Activated CD4-positive, alpha-beta memory T cell treated with anti-CD3 and anti-CD28 coated beads for 36 hours (primary cell): ENCODE measurements around the gene DDIT4. TPM values are rescaled to one million over a fixed set of nuclear protein-coding genes. Genes with fewer than 3 reads are reported as not detected.
"Not testable (repeated sequence)": the region's sequence is repeated elsewhere in the genome, so short reads cannot be mapped to it uniquely, and the experiment has no call there.

Source experiments
- CTCF ChIA-PET: fragments of 350-600 bp; sonication (Branson Sonifier 250); formaldehyde crosslinking; loops from one replicate; lab custom pipeline; 2021; ENCODE audit warnings: antibody characterized with exemption, inconsistent platforms; lab: Charles Lee
- POLR2A ChIA-PET: fragments of 350-600 bp; sonication (Branson Sonifier 250); formaldehyde crosslinking; loops from one replicate; lab custom pipeline; 2021; ENCODE audit warnings: antibody characterized with exemption; lab: Charles Lee
- DNase-seq: peaks from one replicate; pipeline ENCODE4 v3.0.0-alpha.2; 2020
- H3K27ac Mint-ChIP-seq: one replicate; pipeline ENCODE4 v1.8.0; 2021; ENCODE audit warnings: mixed read lengths
- H3K27me3 Mint-ChIP-seq: one replicate; pipeline ENCODE4 v1.8.0; 2021; ENCODE audit warnings: mixed read lengths
- H3K36me3 Mint-ChIP-seq: one replicate; pipeline ENCODE4 v1.8.0; 2021; ENCODE audit warnings: mixed read lengths
- H3K4me1 Mint-ChIP-seq: one replicate; pipeline ENCODE4 v1.8.0; 2021; ENCODE audit warnings: low read depth, mixed read lengths
- H3K4me3 Mint-ChIP-seq: one replicate; pipeline ENCODE4 v1.8.0; 2021; ENCODE audit warnings: mild to moderate bottlenecking, mixed read lengths
- H3K9me3 Mint-ChIP-seq: one replicate; pipeline ENCODE4 v1.8.0; 2021; ENCODE audit warnings: mixed read lengths
- intact Hi-C: fragments of 100-400 bp; cut with micrococcal nuclease; formaldehyde crosslinking; loops from one replicate; pipeline ENCODE4 v1.15.1; 2023
- total RNA-seq, 2 experiments: library from RNA; stranded (reverse); gene quantifications; one replicate each; pipeline ENCODE4 v1.2.3, GENCODE V29; 2021

The DDIT4 gene
- total RNA-seq, 2 experiments from 2014 or later, result 637 TPM

DNA sequence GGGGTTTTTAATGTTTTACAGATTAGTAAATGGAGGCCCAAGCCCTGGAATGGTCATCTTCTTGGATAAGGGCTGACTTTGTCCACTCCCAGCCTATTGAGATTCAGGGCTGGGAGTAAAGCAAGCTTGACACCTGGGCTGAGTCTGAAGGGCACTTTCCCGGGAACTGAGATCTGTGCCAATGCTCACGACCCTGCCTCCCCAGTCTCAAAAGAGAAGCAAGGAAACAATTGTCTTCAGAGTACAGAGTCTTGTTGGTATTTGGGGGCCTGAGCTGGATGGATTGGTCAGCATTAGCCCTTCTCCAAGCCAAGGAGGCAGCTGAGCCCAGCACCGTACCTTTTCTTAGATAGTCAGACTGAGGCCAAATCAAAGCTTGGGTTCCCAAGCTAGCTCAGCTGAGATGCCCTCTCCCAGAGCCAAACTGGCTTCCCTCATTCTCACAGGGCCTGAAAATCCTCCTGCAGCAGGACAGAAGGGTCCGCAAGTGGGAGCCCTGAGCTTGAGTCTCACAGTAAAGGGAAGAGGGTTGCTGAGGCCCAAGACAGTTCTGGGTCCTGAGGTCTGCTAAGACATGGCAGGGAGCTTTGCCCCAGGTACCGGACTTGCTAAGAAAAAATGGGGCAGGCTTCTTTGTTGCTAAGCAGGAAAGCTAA lies 3.7 kb downstream of the DDIT4 start:
- Mint-ChIP-seq H3K36me3 (peaks cover 36% of the 10 kb centered on the region), H3K27ac (peak overlapping the region; percentile 97), H3K4me3 (peak overlapping the region; percentile 3), H3K9me3 (no peaks in the 10 kb centered on the region), H3K27me3 (peaks cover 5% of the 10 kb centered on the region), H3K4me1 (peaks cover 30% of the 10 kb centered on the region)
- ChIA-PET POLR2A (interaction anchor here (1.0 to 10.7 kb wide), 7 partner anchors 16 to 190 kb away, joined by 3 to 263 read pairs (median 120); partner anchors contain the start of gene SPOCK2), CTCF (interaction anchor here (0.5 to 7.6 kb wide), 11 partner anchors 10 to 229 kb away, joined by 3 to 183 read pairs (median 4); no protein-coding TSS in a partner anchor)
- intact Hi-C loops, result loop anchor here (1.0 kb wide), 1 partner anchor 8 kb away; no protein-coding TSS in a partner anchor
- no peak for DNase-seq

DNA sequence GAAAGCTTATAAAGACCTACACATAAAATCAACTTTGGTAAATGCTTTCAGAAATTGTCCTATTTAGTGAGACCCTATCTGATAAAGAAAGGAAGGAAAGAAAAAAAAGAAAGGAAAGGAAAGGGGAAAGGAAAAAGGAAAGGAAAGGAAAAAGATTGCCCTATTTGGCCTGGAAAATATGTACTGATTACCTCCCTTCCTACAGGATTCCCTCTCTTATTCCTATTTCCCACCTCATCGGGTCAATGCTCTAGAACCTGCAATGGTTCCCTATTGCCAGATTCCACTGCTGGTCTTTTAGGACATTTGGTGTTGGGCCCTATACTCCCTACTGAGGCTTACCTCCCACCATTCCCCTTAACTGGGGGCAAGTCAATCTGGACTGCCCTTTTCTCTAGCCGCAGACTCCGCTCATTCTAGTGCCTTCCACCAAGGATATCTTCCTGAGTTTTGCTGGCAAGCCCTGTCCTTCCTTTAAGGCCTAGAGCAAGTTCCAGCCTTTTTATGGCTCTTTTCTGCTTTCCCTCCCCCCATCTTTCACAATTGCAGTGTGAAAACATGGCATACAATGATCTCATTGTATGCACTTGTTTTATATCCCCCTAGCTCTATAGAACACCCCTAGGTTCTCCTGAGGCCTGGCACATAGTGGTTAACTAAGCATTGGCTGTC lies 4.4 kb downstream of the DDIT4 start:
- CTCF ChIA-PET, result interaction anchor here (0.5 to 7.6 kb wide), 12 partner anchors 9 to 230 kb away, joined by 3 to 183 read pairs (median 4); no protein-coding TSS in a partner anchor
- Mint-ChIP-seq H3K4me3 (no peak overlapping the region), H3K4me1 (peaks cover 30% of the 10 kb centered on the region), H3K27ac (peak overlapping the region; percentile 97), H3K36me3 (peaks cover 36% of the 10 kb centered on the region), H3K27me3 (peaks cover 5% of the 10 kb centered on the region), H3K9me3 (no peaks in the 10 kb centered on the region)
- DNase-seq, result no peak
- POLR2A ChIA-PET, result interaction anchor here (1.0 to 10.7 kb wide), 7 partner anchors 16 to 190 kb away, joined by 3 to 263 read pairs (median 120); partner anchors contain the start of gene SPOCK2
- intact Hi-C loops, result loop anchor here (1.0 kb wide), 1 partner anchor 7 kb away; no protein-coding TSS in a partner anchor

DNA sequence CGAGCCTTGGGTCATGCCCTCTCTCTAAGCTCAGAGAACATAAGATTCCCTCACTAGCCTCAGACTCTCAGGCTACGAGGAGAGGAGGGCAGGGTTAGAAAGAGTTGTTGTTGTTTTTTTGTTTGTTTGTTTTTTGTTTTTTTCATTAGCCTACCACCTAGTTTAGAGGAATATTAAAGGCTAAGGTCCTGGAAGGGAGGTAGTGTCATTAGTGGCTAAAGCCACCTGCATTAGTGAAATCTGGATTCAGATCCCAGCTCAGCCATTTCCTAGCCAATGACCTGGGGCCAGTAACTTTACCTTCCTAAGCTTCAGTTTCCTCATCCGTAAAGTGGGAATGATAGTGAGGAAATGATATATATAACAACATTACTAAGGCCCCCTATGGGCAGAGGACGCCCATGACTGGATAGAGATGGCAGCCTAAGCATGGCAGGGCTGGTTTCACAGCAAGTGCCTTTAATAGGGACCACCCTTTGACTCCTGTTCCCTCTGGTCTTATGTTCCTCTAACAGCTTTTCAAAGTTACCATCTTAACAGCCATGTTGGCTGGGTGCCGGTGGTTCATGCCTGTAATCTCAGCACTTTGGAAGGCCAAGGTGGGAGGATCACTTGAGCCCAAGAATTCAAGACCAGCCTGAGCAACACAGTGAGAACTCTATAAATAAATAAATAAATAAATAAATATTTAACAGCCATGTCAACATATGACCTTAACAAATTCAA lies 5.1 kb downstream of the DDIT4 start:
- Mint-ChIP-seq H3K4me1 (peaks cover 30% of the 10 kb centered on the region), H3K9me3 (no peaks in the 10 kb centered on the region), H3K27ac (peak overlapping the region; percentile 19), H3K4me3 (no peak overlapping the region), H3K27me3 (peaks cover 5% of the 10 kb centered on the region), H3K36me3 (peaks cover 31% of the 10 kb centered on the region)
- no peak for DNase-seq
- ChIA-PET CTCF (interaction anchor here (0.7 to 7.6 kb wide), 12 partner anchors 13 to 153 kb away, joined by 3 to 183 read pairs (median 4); no protein-coding TSS in a partner anchor), POLR2A (interaction anchor here (9.1 to 10.7 kb wide), 2 partner anchors 16 to 53 kb away, joined by 240 to 263 read pairs; no protein-coding TSS in a partner anchor)
- intact Hi-C loops, result no loop called here

DNA sequence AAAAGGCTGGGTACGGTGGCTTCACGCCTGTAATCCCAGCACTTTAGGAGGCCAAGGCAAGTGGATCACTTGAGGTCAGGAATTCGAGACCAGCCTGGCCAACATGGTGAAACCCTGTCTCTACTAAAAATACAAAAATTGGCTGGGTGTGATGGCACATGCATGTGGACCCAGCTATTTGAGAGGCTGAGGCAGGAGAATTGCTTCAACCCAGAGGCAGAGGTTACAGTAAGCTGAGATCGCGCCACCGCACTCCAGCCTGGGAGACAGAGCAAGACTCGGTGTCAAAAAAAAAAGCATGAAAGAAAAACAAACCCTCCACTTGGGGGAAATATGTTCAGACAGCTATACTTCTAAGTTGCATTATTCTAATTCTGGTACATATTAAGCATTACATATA lies 5.9 kb downstream of the DDIT4 start:
- H3K4me3 Mint-ChIP-seq, DNase-seq, H3K27me3 Mint-ChIP-seq, H3K9me3 Mint-ChIP-seq, intact Hi-C loops, H3K27ac Mint-ChIP-seq: not testable (repeated sequence)
- POLR2A ChIA-PET, result interaction anchor here (9.1 to 10.7 kb wide), 2 partner anchors 15 to 52 kb away, joined by 240 to 263 read pairs; no protein-coding TSS in a partner anchor
- CTCF ChIA-PET, result interaction anchor here (0.7 to 1.0 kb wide), 6 partner anchors 11 to 59 kb away, joined by 3 read pairs; no protein-coding TSS in a partner anchor
- peaks cover 32% of the 10 kb centered on the region for H3K4me1 Mint-ChIP-seq
- peaks cover 23% of the 10 kb centered on the region for H3K36me3 Mint-ChIP-seq

DNA sequence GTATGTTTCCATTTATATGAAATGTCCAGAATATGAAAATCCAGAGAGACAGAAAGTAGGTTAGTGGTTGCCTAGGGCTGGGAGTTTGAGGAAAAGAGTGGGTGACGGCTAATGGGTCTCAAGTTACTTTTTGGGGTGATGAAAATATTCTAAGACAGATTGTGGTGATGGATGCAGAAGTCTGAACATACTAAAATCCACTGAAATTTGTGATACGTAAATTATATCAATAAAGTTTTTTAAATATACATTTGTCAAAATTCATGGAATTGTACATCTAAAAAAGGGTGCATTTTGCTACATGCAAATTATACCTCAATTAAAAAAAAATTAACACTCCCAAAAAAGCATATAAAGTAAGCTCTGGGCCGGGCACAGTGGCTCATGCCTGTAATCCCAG lies 9.4 kb downstream of the DDIT4 start:
- Mint-ChIP-seq H3K36me3 (no peaks in the 10 kb centered on the region), H3K27me3 (no peaks in the 10 kb centered on the region), H3K9me3 (no peaks in the 10 kb centered on the region), H3K4me3 (no peak overlapping the region), H3K4me1 (peaks cover 29% of the 10 kb centered on the region), H3K27ac (no peak overlapping the region)
- ChIA-PET CTCF (interaction anchor here (1.2 to 1.4 kb wide), 2 partner anchors 8 to 53 kb away, joined by 4 to 7 read pairs; no protein-coding TSS in a partner anchor), POLR2A (interaction anchor here (0.8 to 1.1 kb wide), 3 partner anchors 13 to 47 kb away, joined by 3 to 4 read pairs (median 3); no protein-coding TSS in a partner anchor)
- intact Hi-C loops, result no loop called here
- DNase-seq, result no peak

DNA sequence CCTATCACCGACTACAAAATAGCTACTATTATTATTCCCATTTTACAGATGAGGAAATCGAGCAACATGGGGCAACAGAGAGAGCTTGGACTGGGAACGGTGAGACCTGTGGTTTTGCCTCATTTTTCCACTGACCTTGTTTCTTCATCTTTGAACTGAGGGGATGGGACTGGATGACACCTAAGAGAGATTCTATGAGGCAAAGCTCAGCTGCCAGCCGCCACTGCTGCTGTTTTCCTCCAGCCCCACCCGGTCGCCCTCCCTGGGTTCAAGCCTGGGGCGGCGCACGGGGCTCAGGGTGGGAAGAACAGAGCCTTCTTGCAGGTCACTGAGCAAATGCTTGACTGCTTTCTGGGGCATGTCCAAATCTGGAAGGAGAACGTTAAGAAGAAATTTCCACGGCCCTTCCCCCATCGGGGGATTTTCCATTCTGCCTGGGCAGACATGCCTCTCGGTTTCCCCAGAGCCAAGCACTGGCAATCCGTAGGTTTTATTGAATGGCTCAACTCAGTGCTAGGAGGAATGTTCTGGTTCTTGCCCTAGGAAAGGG lies 12.3 kb downstream of the DDIT4 start:
- Mint-ChIP-seq H3K36me3 (peaks cover under 1% of the 10 kb centered on the region), H3K27me3 (no peaks in the 10 kb centered on the region), H3K27ac (peak overlapping the region; percentile 78), H3K4me3 (peak overlapping the region; percentile 45), H3K9me3 (no peaks in the 10 kb centered on the region), H3K4me1 (peaks cover 32% of the 10 kb centered on the region)
- intact Hi-C loops, result loop anchor here (1.0 kb wide), 2 partner anchors 9 to 10 kb away; no protein-coding TSS in a partner anchor
- ChIA-PET POLR2A (interaction anchor here (0.6 to 2.0 kb wide), 6 partner anchors 9 to 46 kb away, joined by 3 to 10 read pairs (median 4); no protein-coding TSS in a partner anchor), CTCF (interaction anchor here (1.2 to 1.6 kb wide), 4 partner anchors 11 to 51 kb away, joined by 3 to 9 read pairs (median 6); no protein-coding TSS in a partner anchor)
- DNase-seq, result no peak

DNA sequence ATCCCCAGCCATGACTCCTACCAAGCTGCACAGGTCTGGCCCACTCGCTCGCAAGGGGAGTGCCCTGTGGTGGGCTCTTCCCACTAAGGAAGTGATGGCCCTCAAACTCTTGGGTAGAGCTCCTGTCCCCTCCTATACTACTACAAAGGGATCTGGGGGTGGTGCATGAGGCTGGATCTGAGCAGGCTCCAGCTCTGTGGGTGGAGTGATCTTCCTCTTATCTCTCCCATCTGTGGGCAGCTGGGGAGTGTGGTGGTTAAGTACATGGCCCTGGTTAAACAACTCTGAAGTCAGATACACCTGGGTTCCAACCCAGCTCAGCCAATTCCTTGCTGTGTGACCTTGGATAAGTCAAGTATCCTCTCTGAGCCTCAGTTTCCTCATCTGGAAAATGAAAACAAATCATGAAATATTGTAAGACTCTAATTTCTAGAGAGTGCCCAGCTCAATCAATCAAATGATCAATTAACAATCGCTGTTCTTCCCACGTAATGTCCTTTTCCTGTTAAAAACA lies 17.4 kb downstream of the DDIT4 start:
- Mint-ChIP-seq H3K9me3 (no peaks in the 10 kb centered on the region), H3K4me1 (peaks cover 65% of the 10 kb centered on the region), H3K27ac (peak overlapping the region; percentile 100), H3K36me3 (peaks cover 4% of the 10 kb centered on the region), H3K27me3 (no peaks in the 10 kb centered on the region), H3K4me3 (no peak overlapping the region)
- CTCF ChIA-PET, result interaction anchor here (0.8 to 6.6 kb wide), 11 partner anchors 11 to 165 kb away, joined by 3 to 64 read pairs (median 6); partner anchors contain the start of gene DDIT4
- intact Hi-C loops, result no loop called here
- peak; percentile 74 for DNase-seq
- POLR2A ChIA-PET, result interaction anchor here (0.6 to 10.6 kb wide), 13 partner anchors 13 to 399 kb away, joined by 3 to 263 read pairs (median 9); partner anchors contain the start of genes ANAPC16, ASCC1 and DDIT4

DNA sequence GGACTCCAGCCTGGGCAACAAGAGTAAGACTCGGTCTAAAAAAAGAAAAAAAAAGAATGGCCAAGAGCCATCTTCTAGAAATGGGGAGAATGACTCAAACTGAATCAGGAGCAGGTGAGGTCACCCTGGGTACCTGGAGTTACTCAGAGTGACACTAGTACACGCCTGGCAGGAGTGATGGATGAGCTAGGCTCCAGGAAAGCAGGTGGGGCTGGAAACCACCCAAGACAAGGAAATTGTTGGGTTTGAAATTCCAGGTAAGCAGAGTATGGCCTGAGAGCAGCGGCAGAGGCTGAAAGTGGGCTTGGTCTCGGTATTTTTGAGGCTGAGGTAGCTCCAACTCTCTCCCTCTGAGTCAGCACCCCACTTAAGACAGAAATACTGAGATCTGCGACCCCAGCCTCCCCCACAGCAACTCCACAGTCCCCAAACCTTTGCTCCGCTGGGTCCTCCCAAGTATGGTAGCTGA lies 18.5 kb downstream of the DDIT4 start:
- Mint-ChIP-seq H3K4me1 (peaks cover 59% of the 10 kb centered on the region), H3K4me3 (no peak overlapping the region), H3K36me3 (peaks cover 7% of the 10 kb centered on the region), H3K27ac (peak overlapping the region; percentile 100), H3K9me3 (no peaks in the 10 kb centered on the region), H3K27me3 (peaks cover 3% of the 10 kb centered on the region)
- ChIA-PET CTCF (interaction anchor here (0.8 to 6.6 kb wide), 14 partner anchors 12 to 243 kb away, joined by 3 to 64 read pairs (median 6); partner anchors contain the start of genes ANAPC16, ASCC1 and DDIT4), POLR2A (interaction anchor here (0.8 to 10.6 kb wide), 14 partner anchors 12 to 76 kb away, joined by 3 to 263 read pairs (median 12); partner anchors contain the start of genes ANAPC16, ASCC1 and DDIT4)
- intact Hi-C loops, result loop anchor here (1.0 kb wide), 4 partner anchors 13 to 31 kb away; no protein-coding TSS in a partner anchor
- peak; percentile 89 for DNase-seq

DNA sequence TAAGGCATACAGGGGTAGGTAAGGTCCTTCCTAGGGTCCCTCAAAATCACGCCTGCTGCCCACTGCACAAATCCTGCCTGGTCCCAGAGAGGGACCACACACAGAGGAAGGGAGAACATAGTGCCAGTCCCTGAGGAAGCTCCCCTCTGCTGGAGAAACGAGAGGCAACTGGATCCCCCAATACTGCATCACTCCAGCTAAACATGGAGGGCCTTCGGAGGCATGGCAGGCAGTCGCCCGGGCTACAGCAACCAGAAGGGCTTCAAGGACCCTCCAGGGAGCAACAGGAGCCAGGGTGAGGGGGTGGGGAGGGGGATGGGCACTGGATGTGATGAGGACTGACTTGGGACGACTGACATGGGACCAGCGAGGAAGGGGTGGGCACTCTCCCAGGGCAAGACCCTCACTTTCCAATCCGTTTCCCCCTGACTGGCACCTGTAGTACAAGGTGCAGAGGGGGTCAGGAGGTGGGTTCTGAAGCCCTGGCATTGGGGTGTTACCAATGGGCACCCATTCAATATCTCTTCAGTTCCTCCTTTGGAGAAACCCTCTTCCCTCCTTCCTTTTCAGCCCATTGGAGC lies 21.7 kb downstream of the DDIT4 start:
- Mint-ChIP-seq H3K4me3 (peak overlapping the region; percentile 58), H3K4me1 (peaks cover 72% of the 10 kb centered on the region), H3K36me3 (peaks cover 8% of the 10 kb centered on the region), H3K9me3 (no peaks in the 10 kb centered on the region), H3K27ac (peak overlapping the region; percentile 100), H3K27me3 (peaks cover 3% of the 10 kb centered on the region)
- no peak for DNase-seq
- ChIA-PET POLR2A (interaction anchor here (1.0 to 10.6 kb wide), 10 partner anchors 9 to 39 kb away, joined by 3 to 263 read pairs (median 41); partner anchors contain the start of gene DDIT4), CTCF (interaction anchor here (1.0 kb wide), 1 partner anchor 25 kb away, joined by 3 read pairs; no protein-coding TSS in a partner anchor)
- intact Hi-C loops, result no loop called here
